Tibial nerve (tissue), 4 donors: ENCODE data around the gene STOM.

Source experiments
- EP300 ChIP-seq, 2 donors: sonication (generic); formaldehyde crosslinking; IDR thresholded peaks; one replicate each; pipeline ENCODE4 v1.6.1; 2017; ENCODE audit warnings: antibody characterized with exemption in 2 of 2, mild to moderate bottlenecking in 1 of 2
- POLR2A ChIP-seq, 2 donors: fragments of 450-650 bp; IDR thresholded peaks; one replicate each; pipeline ENCODE4 v1.6.1; 2017; ENCODE audit warnings: antibody characterized with exemption in 2 of 2, mild to moderate bottlenecking in 2 of 2, moderate library complexity in 2 of 2
- TF ChIP-seq, protein P1 (sequence below), 5 experiments: fragments of 200-600 bp in 3 of 5; fragments of 450-650 bp in 2 of 5; sonication (generic) in 3 of 5; IDR thresholded peaks; one replicate each; pipeline ENCODE4 v1.5.1; 2016 to 2019; ENCODE audit warnings: antibody characterized with exemption in 5 of 5, mild to moderate bottlenecking in 3 of 5, moderate library complexity in 2 of 5

DNA sequence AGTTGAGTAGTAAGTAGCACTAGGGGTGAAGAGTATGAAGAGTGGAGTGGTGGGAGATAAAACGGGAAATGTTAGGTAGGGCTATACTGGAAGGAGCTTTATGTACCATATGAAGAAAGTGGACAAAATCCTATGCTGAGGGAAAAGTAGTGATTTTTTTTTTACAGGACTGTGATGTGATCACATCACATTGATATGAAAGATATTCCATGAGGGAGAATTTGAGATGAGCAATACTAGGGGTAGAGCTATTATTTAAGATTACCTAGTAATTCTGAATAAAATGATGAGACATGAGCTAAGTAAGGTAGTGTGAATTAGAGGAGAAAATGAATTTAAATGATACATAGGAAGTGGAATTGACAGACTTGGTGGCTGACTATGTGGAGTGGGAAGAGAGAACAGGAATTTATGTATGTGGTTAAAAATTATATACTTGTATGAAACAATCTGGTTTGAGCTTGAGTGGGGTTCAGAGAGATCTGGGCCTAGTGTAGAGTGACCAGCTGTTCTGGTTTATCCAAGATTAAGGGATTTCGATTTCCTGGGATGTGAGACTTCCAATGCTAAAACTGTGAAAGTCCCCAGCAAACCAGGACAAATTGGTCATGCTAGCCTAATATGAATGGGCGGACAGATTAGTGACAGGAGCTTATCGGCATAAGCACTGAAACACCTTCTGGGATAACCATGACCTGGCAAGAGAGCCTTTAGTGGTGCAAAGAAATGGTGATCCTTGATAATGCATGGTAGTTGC lies 29.3 kb upstream of the STOM start:
- TF ChIP-seq, protein P1, sequence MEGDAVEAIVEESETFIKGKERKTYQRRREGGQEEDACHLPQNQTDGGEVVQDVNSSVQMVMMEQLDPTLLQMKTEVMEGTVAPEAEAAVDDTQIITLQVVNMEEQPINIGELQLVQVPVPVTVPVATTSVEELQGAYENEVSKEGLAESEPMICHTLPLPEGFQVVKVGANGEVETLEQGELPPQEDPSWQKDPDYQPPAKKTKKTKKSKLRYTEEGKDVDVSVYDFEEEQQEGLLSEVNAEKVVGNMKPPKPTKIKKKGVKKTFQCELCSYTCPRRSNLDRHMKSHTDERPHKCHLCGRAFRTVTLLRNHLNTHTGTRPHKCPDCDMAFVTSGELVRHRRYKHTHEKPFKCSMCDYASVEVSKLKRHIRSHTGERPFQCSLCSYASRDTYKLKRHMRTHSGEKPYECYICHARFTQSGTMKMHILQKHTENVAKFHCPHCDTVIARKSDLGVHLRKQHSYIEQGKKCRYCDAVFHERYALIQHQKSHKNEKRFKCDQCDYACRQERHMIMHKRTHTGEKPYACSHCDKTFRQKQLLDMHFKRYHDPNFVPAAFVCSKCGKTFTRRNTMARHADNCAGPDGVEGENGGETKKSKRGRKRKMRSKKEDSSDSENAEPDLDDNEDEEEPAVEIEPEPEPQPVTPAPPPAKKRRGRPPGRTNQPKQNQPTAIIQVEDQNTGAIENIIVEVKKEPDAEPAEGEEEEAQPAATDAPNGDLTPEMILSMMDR (IDR thresholded peaks at IDR 0.05) = no peak
- TF ChIP-seq POLR2A (IDR thresholded peaks at IDR 0.05) = no peak
- no peak for TF ChIP-seq EP300 (IDR thresholded peaks at IDR 0.05)
